Measurements from ENCODE around the gene GPR33.
"Not testable (repeated sequence)": the region's sequence is repeated elsewhere in the genome, so short reads cannot be mapped to it uniquely, and the experiment has no call there.

GPR33 gene

GRCh38 chr14:31461545-31461944 is 26.3 kb downstream of the GPR33 start:
- no peak for DNase-seq

- peak in 2 of 58 donors; percentile 10 to 48 for DNase-seq
These were observed 29.9 kb downstream of the GPR33 start for GRCh38 chr14:31457665-31458659.

GRCh38 chr14:31456841-31457664 is 30.8 kb downstream of the GPR33 start, which contains the start of gene DTD2:
Gene DTD2, minus strand, starts transcription at chr14:31457506. Its CDS starts 113 bp downstream, at chr14:31457393.
- peak; percentile 64 to 98 (median 93) for DNase-seq

- DNase-seq: peak in 1 of 58 donors; percentile 16
These were observed 37.7 kb downstream of the GPR33 start for GRCh38 chr14:31449971-31450610.

- no peak for DNase-seq
These were observed 38.7 kb downstream of the GPR33 start for GRCh38 chr14:31449136-31449535.

GRCh38 chr14:31445703-31446102 is 42.1 kb downstream of the GPR33 start:
- DNase-seq: no peak

GRCh38 chr14:31442284-31442683 is 45.6 kb downstream of the GPR33 start:
- DNase-seq: no peak

GRCh38 chr14:31441273-31442111 is 46.3 kb downstream of the GPR33 start:
- no peak for DNase-seq

GRCh38 chr14:31440280-31440679 is 47.6 kb downstream of the GPR33 start:
- no peak for DNase-seq

- DNase-seq: peak in 2 of 58 donors; percentile 30 to 39
These were observed 48.3 kb downstream of the GPR33 start for GRCh38 chr14:31439561-31439960.

- not testable (repeated sequence) for DNase-seq
These were observed 50.7 kb downstream of the GPR33 start for GRCh38 chr14:31437045-31437691.

GRCh38 chr14:31435276-31435675 is 52.6 kb downstream of the GPR33 start:
- peak in 2 of 58 donors; percentile 11 to 23 for DNase-seq

Data from anterior cingulate cortex (tissue), 58 donors.